Left lobe of liver (tissue), 2 donors: ENCODE results near the gene ARID5A. TPM values are rescaled to one million over a fixed set of nuclear protein-coding genes. Genes with fewer than 3 reads are reported as not detected.
"Not testable (repeated sequence)": the region's sequence is repeated elsewhere in the genome, so short reads cannot be mapped to it uniquely, and the experiment has no call there.

ENCODE experiments used
- ATAC-seq: fragments of 200-7000 bp; cut with Tn5 transposase; one replicate; pipeline ENCODE4 v1.9.1; 2020; ENCODE audit warnings: mild to moderate bottlenecking, moderate library complexity
- DNase-seq: peaks from one replicate; pipeline ENCODE4 v3.0.0-alpha.2; 2020; ENCODE audit warnings: low spot score
- total RNA-seq: library from RNA; stranded (reverse); gene quantifications from one replicate; pipeline ENCODE4 v1.2.1, GENCODE V29; 2021
- donor health status: DM: no; HTN: no; CAD: no; lungs with moderate emphysema.
- donor health status: DM: no; HTN: yes; CAD: no.

The ARID5A gene, protein sequence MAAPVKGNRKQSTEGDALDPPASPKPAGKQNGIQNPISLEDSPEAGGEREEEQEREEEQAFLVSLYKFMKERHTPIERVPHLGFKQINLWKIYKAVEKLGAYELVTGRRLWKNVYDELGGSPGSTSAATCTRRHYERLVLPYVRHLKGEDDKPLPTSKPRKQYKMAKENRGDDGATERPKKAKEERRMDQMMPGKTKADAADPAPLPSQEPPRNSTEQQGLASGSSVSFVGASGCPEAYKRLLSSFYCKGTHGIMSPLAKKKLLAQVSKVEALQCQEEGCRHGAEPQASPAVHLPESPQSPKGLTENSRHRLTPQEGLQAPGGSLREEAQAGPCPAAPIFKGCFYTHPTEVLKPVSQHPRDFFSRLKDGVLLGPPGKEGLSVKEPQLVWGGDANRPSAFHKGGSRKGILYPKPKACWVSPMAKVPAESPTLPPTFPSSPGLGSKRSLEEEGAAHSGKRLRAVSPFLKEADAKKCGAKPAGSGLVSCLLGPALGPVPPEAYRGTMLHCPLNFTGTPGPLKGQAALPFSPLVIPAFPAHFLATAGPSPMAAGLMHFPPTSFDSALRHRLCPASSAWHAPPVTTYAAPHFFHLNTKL
- 18.9 TPM for total RNA-seq

DNA sequence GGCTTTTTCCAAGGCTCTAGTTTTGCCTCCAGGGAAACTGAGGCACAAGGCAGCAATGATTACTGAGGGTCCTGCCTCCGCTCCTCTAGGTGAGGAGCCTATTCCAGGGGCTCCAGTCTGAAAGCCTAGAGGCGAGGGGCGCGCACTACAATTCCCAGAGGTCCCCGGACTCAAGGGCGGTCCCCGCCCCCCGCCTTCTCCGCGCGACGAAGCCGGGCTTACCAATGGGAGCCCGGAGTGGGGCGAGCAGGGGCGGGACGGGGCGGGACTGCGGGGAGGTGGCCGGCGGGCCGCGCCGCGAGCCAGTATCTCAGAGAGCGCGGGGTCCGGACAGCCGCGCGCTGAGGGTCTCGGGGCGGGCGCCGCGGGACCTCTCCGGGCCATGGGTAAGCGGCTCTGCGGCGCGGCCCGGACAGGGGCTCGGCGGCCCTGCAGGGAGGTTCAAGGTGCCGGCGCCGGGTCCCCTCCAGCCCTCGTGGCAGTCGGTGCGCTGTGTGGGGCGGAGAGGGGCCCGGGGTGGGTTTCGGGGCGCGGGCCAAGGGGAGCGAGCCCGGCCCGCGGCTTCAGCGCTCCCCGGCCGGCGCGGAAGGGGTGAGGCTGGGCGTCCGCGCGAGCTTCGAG lies at the start of gene ARID5A:
Gene ARID5A, plus strand, starts transcription at position 308 of the 621 bp plus-strand sequence. Its CDS starts 75 bp downstream, at position 383.
- peak; percentile 91 for DNase-seq

DNA sequence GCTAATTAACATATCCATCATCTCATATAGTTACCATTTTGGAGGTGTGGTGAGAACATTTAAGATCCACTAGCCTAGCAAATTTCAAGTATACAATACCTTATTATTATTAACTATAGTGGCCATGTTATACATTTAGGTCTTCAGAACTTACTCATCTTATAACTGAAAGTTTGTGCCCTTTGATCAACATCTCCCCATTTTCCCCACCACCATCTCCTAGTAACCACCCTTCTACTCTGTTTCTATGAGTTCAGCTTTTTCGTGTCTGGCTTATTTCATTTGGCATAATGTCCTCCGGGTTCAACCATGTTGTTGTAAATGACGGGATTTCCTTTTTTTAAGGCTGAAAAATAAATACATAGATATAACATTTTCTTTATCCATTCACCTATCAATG lies 47.3 kb upstream of the ARID5A start:
- ATAC-seq, result no peak
- no peak for DNase-seq

More for the DNA sequence above, at the start of gene ARID5A:
- peak; percentile 94 for ATAC-seq

DNA sequence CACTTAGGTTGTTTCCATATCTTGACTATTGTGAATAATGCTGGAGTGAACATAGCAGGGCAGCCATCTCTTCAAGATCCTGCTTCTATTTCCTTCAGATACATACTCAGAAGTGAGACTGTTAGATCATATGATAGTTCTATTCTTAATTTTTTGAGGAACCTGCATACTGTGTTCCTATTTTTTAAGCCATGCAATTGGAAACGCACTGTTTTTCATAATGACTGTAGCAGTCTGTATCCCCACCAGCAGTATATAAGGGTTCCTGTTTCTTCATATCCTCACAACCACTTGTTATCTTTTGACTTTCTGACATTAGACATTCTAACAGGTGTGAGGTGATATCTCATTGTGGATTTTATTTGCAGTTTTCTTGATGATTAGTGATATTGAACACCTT lies 46.9 kb upstream of the ARID5A start:
- DNase-seq (no peak), ATAC-seq (no peak)

DNA sequence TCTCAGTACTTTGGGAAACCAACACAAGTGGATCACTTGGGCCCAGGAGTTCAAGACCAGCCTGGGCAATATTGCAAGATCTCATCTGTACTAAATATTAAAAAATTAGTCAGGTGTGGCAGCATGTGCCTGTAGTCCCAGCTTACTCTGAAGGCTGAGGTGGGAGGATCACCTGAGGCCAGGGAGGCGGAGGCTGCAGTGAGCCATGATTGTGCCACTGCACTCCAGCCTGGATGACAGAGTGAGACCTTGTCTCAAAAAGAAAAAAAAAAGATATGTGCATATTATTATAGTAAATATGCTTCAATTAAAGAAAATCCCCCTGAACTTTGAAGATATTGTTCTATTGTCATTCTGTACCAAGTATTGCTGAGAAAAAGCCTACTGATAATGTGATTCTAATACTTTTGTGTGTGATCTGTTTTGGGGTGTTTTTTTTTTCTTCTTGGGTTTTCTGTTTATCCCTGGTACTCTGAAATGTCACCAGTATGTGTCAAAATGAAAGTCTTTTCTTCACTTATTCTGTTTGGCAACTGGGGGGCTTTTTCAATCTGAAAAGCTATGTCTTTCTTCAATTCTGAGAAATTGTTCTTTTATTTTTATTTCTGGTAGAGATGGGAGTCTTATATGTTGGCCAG lies 44.6 kb upstream of the ARID5A start:
- no peak for DNase-seq
- no peak for ATAC-seq

DNA sequence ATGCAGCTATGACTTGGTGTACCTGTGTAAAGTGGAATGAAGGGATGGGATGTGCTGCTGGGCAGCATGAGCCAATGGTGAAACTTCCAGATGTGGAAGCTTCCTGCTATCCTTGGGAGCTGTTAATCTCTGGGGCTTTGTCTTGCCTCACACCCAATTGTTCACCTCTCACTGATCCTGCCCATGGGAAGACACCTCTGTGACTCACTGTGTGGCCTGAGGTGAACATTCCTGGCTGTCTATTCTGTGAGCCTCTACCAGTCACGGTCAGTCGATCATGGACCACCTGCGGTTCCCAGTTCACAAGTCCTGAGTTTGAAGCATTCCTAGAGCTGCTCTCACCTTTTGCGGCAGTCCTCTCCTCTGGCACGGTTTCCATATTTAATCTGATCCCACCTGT lies 43.5 kb upstream of the ARID5A start:
- DNase-seq (no peak), ATAC-seq (no peak)

DNA sequence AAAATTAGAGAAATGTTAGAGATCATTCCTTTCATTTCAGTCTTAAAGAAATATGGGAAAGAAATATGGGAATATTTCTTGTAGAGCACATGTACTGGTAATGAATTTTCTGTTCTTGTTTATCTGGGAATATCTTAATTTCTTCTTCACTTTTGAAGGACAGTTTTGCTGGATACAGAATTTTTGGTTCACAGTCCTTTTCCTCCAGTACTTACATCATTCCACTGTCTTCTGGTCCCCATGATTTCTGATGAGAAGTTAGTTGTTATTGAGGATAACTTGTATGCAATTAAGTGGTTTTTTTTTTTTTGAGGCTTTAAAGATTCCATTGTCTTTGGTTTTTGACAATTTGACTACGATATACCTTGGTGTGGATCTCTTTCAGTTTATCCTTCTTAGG lies 42.4 kb upstream of the ARID5A start:
- no peak for ATAC-seq
- no peak for DNase-seq

DNA sequence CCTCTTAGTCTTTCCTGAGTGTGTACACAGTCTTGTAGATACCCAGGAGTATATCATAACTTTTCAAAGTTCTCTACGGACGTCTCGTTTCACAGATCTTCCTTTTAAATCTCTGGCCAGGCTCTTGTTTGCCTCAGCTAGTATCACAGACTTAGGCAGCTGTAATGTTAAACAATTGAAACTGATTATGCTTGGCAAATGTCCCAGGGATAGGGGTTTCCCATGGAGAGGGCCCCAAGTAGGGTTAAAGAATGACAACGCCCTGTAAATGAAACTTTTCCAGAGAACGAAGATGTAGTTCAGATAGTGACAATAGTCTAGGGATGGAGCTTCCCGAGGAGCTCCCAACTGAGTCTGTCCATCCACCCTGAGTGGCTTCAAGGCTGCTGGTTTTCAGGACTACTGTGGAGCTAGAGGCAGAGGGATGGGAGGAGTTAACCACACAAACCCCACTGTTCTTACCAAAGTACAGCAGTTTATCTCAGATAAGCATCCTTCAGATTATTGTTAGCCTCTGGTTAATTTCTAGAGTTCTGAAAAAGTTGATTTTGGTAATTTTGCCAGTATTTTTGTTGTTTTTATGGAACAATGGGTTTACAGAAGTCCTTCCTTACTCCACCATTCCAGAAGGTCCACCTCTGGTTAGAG lies 40.4 kb upstream of the ARID5A start:
- no peak for ATAC-seq
- no peak for DNase-seq

DNA sequence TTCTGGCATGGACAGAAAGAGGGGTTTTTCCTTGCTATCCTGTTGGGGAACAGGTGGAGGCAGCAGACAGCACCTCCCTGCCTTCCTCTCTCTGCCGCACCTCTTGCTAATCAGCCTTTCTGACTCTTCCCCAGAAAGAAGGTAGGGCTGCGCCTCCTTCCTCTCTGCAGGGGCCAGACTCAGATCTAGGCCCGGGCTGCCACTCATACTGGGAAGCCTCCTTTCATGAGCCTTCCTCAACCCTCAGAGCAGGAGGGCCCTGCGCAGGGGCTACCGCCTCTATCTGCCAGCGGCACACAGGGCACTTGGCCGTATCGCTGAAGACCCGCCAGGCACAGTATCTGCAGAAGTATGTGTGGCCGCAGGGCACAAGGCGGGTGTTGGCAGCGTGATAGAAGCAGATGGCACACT lies 38.5 kb upstream of the ARID5A start:
- ATAC-seq (no peak), DNase-seq (no peak)

DNA sequence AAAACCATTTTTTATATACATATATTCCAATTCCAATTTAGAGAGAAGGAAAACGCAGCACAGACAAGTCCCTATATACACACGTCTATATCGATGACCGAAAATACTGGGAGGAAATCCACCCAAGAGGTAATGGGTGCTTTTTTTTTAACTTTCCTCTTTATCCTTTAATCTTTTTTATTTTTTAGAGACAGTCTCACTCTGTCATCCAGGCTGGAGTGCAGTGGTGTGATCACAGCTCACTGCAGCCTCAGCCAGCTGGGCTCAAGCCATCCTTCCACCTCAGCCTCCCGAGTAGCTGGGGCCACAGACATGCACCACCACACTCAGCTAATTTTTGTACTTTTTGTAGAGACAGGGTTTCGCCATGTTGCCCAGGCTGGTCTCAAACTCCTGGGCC lies 37.9 kb upstream of the ARID5A start:
- not testable (repeated sequence) for DNase-seq, ATAC-seq

DNA sequence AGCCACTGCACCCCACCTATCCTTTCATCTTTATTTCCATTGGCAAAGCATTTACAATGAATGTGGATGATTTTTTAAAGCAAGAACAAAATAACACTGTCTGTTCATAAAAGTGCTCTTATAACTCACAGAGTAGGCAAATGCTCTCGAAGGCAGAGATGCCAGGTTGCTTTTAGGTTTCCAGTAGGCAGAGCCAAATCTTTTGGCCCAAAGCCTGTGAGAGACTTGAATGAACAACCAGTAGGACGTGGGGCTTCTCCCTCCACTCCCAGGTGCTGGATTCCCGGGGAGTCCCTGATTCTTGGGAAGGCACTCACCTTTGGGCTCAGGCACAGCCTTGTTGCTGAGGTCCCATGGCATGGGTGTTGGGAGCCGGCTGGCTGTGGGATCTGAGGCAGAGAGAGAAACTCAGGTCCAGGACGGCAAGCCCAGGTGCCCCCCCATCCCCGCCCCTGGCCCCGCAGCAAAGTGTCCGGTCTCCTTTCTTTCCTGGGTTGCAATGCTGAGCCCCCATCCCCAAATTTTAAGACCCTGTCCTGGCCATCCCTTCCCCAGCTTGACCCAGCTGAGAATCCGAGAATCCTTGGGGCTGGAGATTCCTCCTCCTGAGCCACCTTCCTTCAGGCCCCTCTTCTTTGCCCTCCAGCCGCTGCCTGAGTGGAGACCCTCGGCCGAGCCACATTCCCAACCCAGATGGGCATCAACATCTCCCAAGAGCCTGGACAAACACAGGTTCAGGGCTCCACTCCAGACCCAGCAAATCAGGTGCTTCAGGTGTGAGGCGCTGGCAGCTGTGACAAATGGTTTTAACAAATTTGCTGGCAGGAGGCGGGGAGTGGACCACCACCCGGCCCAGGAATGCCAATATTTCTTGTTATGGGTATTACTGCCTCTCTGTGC lies 37.2 kb upstream of the ARID5A start:
- DNase-seq, result no peak
- no peak for ATAC-seq

DNA sequence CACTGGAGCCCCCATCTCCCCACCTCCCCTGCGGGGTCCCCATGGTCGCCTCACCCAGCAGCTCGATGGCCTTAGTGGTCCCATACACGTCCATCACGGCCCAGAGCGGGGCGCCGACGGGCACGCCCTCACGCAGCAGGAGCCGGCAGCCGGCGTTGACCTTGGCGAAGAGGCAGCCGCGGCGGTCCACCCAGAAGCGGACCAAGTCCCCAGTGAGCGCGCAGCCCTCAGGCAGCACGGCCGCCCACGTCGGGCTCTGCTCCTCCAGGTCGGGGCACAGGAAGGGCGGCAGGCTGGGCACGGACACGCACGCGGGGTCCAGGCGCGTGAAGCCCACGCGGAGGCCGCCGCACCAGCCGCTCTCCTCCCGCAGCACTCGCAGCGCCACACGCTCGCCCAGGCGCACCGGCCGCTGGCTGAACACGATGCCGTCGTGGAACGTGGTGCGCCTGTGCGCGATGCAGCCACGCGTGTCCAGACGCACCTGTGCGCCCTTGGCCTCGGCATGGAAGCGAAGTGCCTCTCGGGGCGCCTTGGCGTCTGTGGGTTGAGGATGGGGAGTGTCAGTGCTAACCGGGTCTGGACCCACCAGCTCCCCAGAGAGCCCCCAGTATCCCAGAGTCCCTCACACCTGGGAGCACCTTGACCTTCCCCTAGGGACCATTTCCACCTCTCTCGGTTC lies 36.0 kb upstream of the ARID5A start:
- no peak for DNase-seq

DNA sequence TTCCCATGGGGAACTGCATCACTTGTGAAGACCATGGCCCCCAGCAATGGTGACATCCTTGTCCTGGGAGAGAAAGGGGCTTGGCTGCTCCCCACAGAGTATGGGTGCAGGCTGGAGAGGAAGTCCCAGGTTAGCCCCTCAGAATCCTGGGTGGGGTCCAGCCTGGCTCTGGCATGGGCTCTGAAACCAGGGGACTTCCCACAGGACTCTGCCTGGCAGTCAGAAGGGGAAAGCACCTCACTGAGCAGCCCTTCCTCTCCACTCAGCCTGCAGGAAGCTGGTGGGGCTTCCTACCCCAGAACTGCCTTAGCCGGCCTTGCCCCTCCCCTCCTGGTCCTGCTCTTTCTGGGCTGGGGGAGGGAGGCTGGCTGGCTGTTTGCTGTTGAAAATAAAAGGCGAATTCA lies 35.1 kb upstream of the ARID5A start:
- no peak for DNase-seq

More for the DNA sequence above, 36.0 kb upstream of the ARID5A start:
- no peak for ATAC-seq

DNA sequence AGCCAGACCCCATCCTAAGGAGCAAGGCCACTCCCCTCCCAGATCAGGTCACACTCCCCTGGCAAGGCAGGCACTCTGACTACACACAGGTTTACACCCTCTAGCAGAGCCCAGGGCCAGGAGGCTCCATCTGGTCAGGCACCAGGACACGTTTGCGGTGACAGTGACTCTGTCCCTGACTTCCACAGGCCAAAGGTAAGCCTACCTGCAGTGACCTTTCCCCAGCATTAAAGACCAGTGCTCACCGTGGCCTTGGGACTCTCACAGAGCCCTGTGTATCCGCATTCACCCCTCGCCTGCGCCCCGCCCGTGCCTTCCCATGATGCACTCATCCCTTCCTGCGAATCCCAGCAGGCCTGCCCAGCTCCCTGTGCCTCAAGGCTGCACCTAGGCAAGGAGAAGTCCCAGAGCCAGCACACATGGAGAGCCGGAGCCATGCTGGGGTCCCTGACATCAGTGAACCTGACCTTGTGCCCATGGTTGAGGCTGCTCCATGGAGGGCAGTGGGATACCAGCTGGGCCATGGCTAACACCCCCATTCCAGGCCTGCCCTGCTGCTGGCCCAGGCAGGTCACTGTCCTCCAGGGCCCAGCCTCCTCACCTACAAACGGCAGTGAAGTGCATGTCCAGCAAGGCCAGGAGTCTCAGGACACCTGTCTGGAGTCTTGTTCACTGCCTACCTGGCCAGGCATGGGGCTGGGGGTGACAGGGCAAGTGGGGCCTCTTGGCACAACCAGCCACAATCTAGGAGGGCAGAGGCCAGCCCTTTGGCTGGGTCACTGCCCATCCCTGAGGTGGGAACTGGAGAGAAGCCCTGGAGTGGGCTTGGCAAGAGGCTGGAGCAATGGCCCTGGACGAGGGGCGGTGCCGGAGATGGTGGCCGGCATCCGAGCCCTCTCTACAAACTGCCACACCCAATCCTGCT lies 34.4 kb upstream of the ARID5A start:
- no peak for DNase-seq
- peak; percentile 11 for ATAC-seq

More for the DNA sequence above, 35.1 kb upstream of the ARID5A start:
- no peak for ATAC-seq

DNA sequence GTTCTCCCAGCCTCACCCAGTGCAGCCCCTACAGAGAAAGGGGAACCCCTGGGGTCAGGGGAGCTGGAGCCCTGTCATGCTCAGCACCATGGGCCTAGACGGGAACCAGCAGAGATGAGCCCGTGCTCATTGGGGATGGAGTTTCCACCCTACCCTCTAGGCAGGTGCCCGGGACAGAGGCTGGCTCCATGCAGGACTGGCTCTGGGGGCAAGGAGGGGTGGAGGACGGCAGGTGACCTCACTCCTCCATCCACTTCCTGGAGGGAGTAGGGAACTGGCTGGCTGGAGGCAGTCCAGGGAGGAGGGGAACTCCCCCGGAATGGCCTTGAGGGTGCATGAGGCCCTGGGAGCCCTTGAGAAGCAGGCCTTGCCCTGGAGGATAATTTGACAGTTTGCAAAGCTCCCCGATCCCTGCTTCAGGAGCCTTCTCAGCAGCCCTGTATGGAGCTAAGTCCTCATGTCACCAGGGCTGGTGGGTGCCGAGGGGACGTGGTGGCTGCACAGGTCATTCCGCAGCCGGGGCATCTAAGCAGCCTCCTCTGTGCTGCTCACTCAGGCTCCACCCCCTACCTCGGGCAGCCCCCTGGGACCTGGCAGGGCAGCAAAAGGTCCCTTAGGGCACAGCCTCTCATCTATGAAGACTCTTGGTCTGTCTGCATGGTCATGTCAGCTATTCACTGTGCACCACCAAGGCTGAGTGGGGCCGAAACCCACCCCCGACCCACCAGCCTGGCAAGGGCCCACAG lies 33.5 kb upstream of the ARID5A start:
- DNase-seq, result no peak

DNA sequence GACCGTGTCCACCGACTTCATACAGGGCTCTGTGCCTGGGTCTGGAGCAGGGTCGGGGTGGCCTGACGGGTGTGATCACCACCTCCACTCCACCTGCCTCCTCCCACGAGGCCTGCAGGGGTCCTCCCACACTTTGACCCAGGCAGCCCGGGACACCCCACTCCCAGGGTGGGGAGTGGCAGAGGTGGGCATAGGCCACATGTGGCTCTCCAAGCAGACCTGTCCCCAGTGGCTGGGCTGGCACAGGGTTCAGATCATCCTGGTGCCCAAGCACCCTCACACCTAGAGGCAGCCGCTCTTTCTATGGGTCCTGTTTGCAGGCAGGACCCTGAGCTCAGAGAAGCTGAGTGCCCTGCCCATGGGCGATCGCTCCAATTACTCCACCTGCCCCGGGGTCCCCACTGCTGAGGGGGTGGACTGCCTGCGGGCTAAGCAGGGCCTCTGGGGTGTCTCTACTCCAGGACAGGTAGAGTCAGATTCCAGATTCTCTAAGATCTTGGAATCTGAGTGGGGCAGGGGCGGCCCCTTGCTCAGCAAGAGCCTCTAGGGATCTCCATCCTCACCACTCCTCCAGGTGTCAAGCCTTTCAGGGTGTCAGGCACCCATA lies 32.8 kb upstream of the ARID5A start:
- no peak for DNase-seq
- no peak for ATAC-seq

More for the DNA sequence above, 33.5 kb upstream of the ARID5A start:
- ATAC-seq, result no peak

DNA sequence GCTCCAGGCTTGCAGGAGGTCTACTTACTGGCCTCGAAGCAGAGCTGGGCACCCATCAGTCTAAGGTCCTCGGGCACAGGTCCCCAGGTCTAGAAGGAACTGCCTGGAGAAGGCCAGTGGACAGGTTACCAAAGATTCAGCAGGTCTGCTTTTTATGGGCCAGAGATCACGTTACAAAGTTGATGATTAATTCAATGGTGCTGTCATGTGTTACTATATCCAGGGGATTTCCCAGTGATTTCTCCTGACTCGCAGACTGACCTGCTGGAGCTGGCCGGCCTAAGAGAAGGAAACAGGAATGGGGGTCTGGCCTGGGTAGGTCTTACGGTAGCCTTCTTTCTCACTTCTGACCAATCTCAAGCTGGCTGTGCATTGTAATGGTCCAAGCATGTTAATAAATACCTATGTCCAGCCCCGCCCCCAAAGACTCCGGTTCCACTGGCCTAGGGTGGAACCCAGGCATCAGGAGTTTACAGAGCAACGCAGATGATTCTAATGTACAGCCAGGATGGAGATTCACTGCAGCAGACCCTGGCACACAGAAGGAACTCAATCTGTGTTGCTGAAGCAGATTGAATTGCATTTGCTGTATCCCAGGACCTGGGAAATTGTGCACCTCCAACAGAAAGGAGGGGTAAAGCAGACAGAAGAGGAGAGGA lies 31.2 kb upstream of the ARID5A start, which contains the start of gene NEURL3:
Gene NEURL3, minus strand, starts transcription at position 127 of the 659 bp plus-strand sequence. Its CDS starts 71 bp downstream, at position 56.
- ATAC-seq (peak; percentile 73), DNase-seq (no peak)
